Endothelial cell of umbilical vein (primary cell): ENCODE results near the gene MAPKAP1. TPM values are rescaled to one million over a fixed set of nuclear protein-coding genes. Genes with fewer than 3 reads are reported as not detected.

Experiments used
- BruUV-seq: library from RNA; stranded (reverse); fragments of 400-500 nt; replicated peaks from 2 replicates; lab custom pipeline; 2021; lab: Mats Ljungman, UMichigan
- CTCF ChIA-PET: fragments of 300-600, 350-600 bp; sonication (Branson Sonifier 250); formaldehyde crosslinking; loops from one replicate; lab custom pipeline; 2021; ENCODE audit warnings: antibody characterized with exemption, inconsistent platforms; lab: Charles Lee
- POLR2A ChIA-PET: fragments of 300-600, 350-600 bp; sonication (Branson Sonifier 250); formaldehyde crosslinking; loops from one replicate; lab custom pipeline; 2021; ENCODE audit warnings: antibody characterized with exemption, inconsistent platforms; lab: Charles Lee
- DNase-seq: peaks from one replicate; pipeline ENCODE4 v3.0.0-alpha.2; 2011; ENCODE audit warnings: low read depth, low spot score
- FAIRE-seq: peaks from 2 replicates; lab custom pipeline; 2011; peaks lifted over from hg19 to GRCh38; lab: Jason Lieb, UNC
- H2AFZ ChIP-seq: 2 replicates; pipeline ENCODE4 v1.6.0; 2012; ENCODE audit warnings: low read depth, low read length, control low read depth, inconsistent platforms
- H3K27ac ChIP-seq: 2 replicates; pipeline ENCODE4 v1.5.1; 2011; ENCODE audit warnings: low read depth, mild to moderate bottlenecking, control low read depth, low read length, moderate library complexity; ENCODE audit not compliant: insufficient read depth
- H3K27me3 ChIP-seq, 2 experiments: 2 replicates each; pipeline versions ENCODE4 v1.6.0 to v1.6.1; 2011; ENCODE audit warnings: low read length in 2 of 2, mixed read lengths in 1 of 2; ENCODE audit not compliant: control insufficient read depth in 2 of 2, insufficient read depth in 2 of 2
- H3K36me3 ChIP-seq, 2 experiments: 2 replicates in 1 of 2; 3 replicates in 1 of 2; pipeline ENCODE4 v1.5.1; 2011; ENCODE audit warnings: low read length in 2 of 2, mild to moderate bottlenecking in 1 of 2, moderate library complexity in 1 of 2; ENCODE audit not compliant: control insufficient read depth in 2 of 2, insufficient read depth in 2 of 2; ENCODE audit errors: extremely low read depth in 1 of 2
- H3K4me1 ChIP-seq: 3 replicates; pipeline ENCODE4 v1.5.1; 2011; ENCODE audit warnings: mild to moderate bottlenecking, low read length; ENCODE audit not compliant: control insufficient read depth, insufficient read depth; ENCODE audit errors: extremely low read depth
- H3K4me2 ChIP-seq: 2 replicates; pipeline ENCODE4 v1.6.1; 2011; ENCODE audit warnings: low read length, control low read depth, mixed read lengths; ENCODE audit not compliant: insufficient read depth
- H3K4me3 ChIP-seq, 3 experiments: fragments of 200-600 bp in 1 of 3; sonication (generic), shearing (Covaris generic) in 1 of 3; replicated peaks in 1 of 3; 2 replicates each; pipeline ENCODE4 v1.5.1; 2011 to 2016; ENCODE audit warnings: control low read depth in 3 of 3, low read length in 3 of 3, mild to moderate bottlenecking in 2 of 3, inconsistent platforms in 1 of 3, low read depth in 1 of 3, moderate library complexity in 1 of 3; ENCODE audit not compliant: insufficient read depth in 1 of 3
- H3K79me2 ChIP-seq: 2 replicates; pipeline ENCODE4 v1.6.0; 2012; ENCODE audit warnings: low read length, inconsistent platforms; ENCODE audit not compliant: control insufficient read depth, insufficient read depth
- H3K9ac ChIP-seq: replicated peaks from 2 replicates; pipeline ENCODE3; 2011; ENCODE audit warnings: low read length, control low read depth; ENCODE audit not compliant: insufficient read depth; ENCODE audit errors: extremely low read depth
- H3K9me1 ChIP-seq: replicated peaks from 3 replicates; pipeline ENCODE4 v1.6.0; 2011; ENCODE audit warnings: mild to moderate bottlenecking, low read length; ENCODE audit not compliant: control insufficient read depth, insufficient read depth; ENCODE audit errors: extremely low read depth
- H3K9me3 ChIP-seq: replicated peaks from 2 replicates; pipeline ENCODE4 v1.5.1; 2012; ENCODE audit warnings: low read length, inconsistent platforms; ENCODE audit not compliant: control insufficient read depth, insufficient read depth
- H4K20me1 ChIP-seq: replicated peaks from 2 replicates; pipeline ENCODE3; 2011; ENCODE audit warnings: mild to moderate bottlenecking, low read length; ENCODE audit not compliant: control insufficient read depth, insufficient read depth; ENCODE audit errors: extremely low read depth
- EZH2 ChIP-seq: IDR thresholded peaks from 2 replicates; pipeline ENCODE4 v1.6.1; 2012; ENCODE audit warnings: borderline replicate concordance, low read depth, mild to moderate bottlenecking, moderate library complexity, low read length, inconsistent platforms; ENCODE audit not compliant: severe bottlenecking
- FOS ChIP-seq: IDR thresholded peaks from 2 replicates; pipeline ENCODE4 v1.6.1; 2011; ENCODE audit warnings: mild to moderate bottlenecking, low read length, moderate library complexity, borderline replicate concordance; ENCODE audit not compliant: insufficient read depth
- GATA2 ChIP-seq: IDR thresholded peaks from 2 replicates; pipeline ENCODE4 v1.7.0; 2011; ENCODE audit warnings: low read depth, mild to moderate bottlenecking, moderate library complexity, mixed read lengths, low read length; ENCODE audit not compliant: insufficient read length, insufficient read depth
- JUN ChIP-seq: IDR thresholded peaks from 2 replicates; pipeline ENCODE4 v1.6.1; 2011; ENCODE audit warnings: borderline replicate concordance, low read depth; ENCODE audit not compliant: insufficient read length, insufficient read depth
- MYC ChIP-seq: IDR thresholded peaks from one replicate; pipeline ENCODE4 v1.6.1; 2011; ENCODE audit warnings: mild to moderate bottlenecking, low read depth, low read length
- POLR2A ChIP-seq: IDR thresholded peaks from 2 replicates; pipeline ENCODE4 v1.6.1; 2012; ENCODE audit warnings: low read depth, mild to moderate bottlenecking, control low read depth, low read length
- POLR2AphosphoS5 ChIP-seq: IDR thresholded peaks from 2 replicates; pipeline ENCODE4 v1.6.1; 2012; ENCODE audit warnings: low read depth, mild to moderate bottlenecking, control low read depth, low read length, moderate library complexity; ENCODE audit not compliant: insufficient read depth
- dilution Hi-C: fragments of 300-500 bp; cut with MboI; formaldehyde crosslinking; loops from one replicate; pipeline ENCODE4 v1.15.0; 2019; ENCODE audit warnings: low sequenced_read_pairs; ENCODE audit not compliant: extremely low pct_ligation_motif_present
- intact Hi-C: fragments of 100-400 bp; cut with micrococcal nuclease; formaldehyde crosslinking; loops from one replicate; pipeline ENCODE4 v1.10.0; 2022
- polyA plus RNA-seq, 4 experiments: library from polyadenylated mRNA; depleted of rRNA in 3 of 4; stranded (reverse) in 3 of 4; unstranded in 1 of 4; fragments of >200 nt; gene quantifications; 2 replicates each; pipeline versions ENCODE4 v1.2.1 to v1.2.3, GENCODE V29; 2011 to 2012; ENCODE audit warnings: missing spikeins in 1 of 4
- total RNA-seq: library from RNA; stranded (reverse); gene quantifications from 2 replicates; pipeline ENCODE4 v1.2.3, GENCODE V29; 2021
- TF ChIP-seq, protein P1 (sequence below): IDR thresholded peaks from 2 replicates; pipeline ENCODE4 v1.6.1; 2011; ENCODE audit not compliant: insufficient read depth, insufficient read length
- TF ChIP-seq, protein P2 (sequence below), 2 donors: IDR thresholded peaks; 1 replicate in 1 of 2; 2 replicates in 1 of 2; pipeline ENCODE4 v1.5.1; 2011; ENCODE audit warnings: low read length in 2 of 2, mild to moderate bottlenecking in 2 of 2, moderate library complexity in 2 of 2, control low read depth in 1 of 2, inconsistent platforms in 1 of 2, low read depth in 1 of 2; ENCODE audit not compliant: insufficient read depth in 1 of 2; ENCODE audit errors: extremely low read depth in 1 of 2

The MAPKAP1 gene
- total and polyA plus RNA-seq, 2 donors (not counting 3 experiments of a cell fraction or from before 2014, with no cell fraction given), result 61.9 to 99.1 TPM

DNA sequence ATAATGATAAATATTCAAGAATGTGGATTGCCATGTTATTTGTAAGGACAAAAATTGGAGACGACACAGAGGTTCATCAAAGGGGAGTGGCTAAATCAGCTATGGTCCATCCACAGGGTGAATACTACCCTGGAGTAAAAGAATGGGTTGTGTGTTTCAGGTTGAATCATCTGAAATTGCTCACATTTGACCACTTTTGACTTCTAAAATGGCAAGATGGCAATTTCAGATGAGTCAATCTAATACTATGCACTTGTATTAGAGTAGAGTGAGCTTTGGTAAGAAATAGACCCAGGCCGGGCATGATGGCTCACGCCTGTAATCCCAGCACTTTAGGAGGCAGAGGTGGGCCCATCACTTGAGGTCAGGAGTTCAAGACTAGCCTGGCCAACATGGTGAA is 313.6 kb downstream of the MAPKAP1 start:
- BruUV-seq, result no TSS peak
- Histone ChIP-seq H3K9ac (no peak overlapping the region), H3K36me3 (no peaks in the 10 kb centered on the region), H3K79me2 (no peaks in the 10 kb centered on the region), H4K20me1 (no peaks in the 10 kb centered on the region), H3K27me3 (no peaks in the 10 kb centered on the region), H3K9me1 (no peaks in the 10 kb centered on the region), H3K4me1 (no peaks in the 10 kb centered on the region), H2AFZ (no peak overlapping the region), H3K9me3 (no peaks in the 10 kb centered on the region), H3K27ac (no peak overlapping the region), H3K4me2 (no peak overlapping the region), H3K4me3 (no peak overlapping the region)
- FAIRE-seq, result no peak
- TF ChIP-seq, protein P1, sequence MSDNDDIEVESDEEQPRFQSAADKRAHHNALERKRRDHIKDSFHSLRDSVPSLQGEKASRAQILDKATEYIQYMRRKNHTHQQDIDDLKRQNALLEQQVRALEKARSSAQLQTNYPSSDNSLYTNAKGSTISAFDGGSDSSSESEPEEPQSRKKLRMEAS, result no peak
- TF ChIP-seq FOS (no peak), POLR2AphosphoS5 (no peak), MYC (no peak), POLR2A (no peak), JUN (no peak), GATA2 (no peak), EZH2 (no peak)
- TF ChIP-seq, protein P2, sequence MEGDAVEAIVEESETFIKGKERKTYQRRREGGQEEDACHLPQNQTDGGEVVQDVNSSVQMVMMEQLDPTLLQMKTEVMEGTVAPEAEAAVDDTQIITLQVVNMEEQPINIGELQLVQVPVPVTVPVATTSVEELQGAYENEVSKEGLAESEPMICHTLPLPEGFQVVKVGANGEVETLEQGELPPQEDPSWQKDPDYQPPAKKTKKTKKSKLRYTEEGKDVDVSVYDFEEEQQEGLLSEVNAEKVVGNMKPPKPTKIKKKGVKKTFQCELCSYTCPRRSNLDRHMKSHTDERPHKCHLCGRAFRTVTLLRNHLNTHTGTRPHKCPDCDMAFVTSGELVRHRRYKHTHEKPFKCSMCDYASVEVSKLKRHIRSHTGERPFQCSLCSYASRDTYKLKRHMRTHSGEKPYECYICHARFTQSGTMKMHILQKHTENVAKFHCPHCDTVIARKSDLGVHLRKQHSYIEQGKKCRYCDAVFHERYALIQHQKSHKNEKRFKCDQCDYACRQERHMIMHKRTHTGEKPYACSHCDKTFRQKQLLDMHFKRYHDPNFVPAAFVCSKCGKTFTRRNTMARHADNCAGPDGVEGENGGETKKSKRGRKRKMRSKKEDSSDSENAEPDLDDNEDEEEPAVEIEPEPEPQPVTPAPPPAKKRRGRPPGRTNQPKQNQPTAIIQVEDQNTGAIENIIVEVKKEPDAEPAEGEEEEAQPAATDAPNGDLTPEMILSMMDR (IDR thresholded peaks at IDR 0.05; ENCODE audit: extremely low read depth in 1 of 2, insufficient read depth in 1 of 2, low read depth in 1 of 2, low read length in 2 of 2), result no peak
- intact Hi-C loops, result no loop called here
- DNase-seq, result no peak
- dilution Hi-C loops, result no loop called here
- ChIA-PET CTCF (interaction anchor here (1.3 kb wide), 1 partner anchor 14 kb away, joined by 5 read pairs; no protein-coding TSS in a partner anchor), POLR2A (no interaction called here)
